ENCODE measurements around the gene TREH. TPM values are rescaled to one million over a fixed set of nuclear protein-coding genes. Genes with fewer than 3 reads are reported as not detected.

TREH gene
- total RNA-seq, 1 donor: not detected

DNA sequence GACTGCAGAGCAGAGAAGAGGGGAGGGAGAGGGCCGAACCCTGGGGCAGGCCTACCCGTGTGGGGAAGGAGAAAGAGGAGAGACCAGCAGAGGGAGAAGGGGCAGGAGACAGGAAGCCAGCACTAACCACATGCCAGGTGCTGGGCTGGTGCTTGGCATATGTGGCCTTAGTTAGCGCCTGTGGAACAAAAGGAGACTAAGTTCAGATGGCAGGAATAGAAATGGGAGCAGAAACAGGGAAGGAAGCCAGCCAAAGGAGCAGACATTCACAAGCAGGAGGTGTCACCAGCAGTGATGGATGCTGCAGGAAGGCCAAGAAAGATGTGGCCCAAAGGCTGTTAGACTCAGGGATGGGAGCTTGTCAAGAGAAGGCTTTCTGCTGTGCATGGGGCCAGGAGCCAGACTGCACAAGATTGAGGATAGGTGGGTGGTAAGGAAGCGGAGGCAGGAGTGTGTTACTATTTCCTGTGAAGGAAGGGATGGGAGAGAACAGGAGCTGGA, 26.7 kb downstream of the TREH start:
- no peak for DNase-seq (ENCODE audit: low read depth)
- TF ChIP-seq, protein P1, sequence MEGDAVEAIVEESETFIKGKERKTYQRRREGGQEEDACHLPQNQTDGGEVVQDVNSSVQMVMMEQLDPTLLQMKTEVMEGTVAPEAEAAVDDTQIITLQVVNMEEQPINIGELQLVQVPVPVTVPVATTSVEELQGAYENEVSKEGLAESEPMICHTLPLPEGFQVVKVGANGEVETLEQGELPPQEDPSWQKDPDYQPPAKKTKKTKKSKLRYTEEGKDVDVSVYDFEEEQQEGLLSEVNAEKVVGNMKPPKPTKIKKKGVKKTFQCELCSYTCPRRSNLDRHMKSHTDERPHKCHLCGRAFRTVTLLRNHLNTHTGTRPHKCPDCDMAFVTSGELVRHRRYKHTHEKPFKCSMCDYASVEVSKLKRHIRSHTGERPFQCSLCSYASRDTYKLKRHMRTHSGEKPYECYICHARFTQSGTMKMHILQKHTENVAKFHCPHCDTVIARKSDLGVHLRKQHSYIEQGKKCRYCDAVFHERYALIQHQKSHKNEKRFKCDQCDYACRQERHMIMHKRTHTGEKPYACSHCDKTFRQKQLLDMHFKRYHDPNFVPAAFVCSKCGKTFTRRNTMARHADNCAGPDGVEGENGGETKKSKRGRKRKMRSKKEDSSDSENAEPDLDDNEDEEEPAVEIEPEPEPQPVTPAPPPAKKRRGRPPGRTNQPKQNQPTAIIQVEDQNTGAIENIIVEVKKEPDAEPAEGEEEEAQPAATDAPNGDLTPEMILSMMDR (IDR thresholded peaks at IDR 0.05; ENCODE audit: insufficient read depth, low read depth, low read length): no peak

DNA sequence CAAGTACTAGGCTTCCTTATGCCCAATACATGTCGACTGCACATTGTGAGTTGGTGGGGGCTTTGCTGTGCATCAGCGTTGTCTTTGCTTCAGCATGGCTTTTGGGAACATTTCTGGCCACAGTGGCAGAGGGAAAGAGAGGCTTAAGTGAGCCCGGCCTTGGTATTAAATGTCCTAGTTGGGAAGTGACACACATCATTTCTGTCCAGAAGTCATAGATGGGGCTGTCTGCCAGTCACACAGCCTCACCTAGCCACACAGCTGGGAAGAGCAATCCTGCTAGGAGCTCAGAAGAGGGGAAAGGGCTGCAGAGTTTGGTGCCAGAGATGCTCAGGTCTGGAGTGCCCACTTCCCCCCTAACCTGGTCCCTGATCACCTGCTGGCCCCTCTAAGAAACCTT, 27.6 kb downstream of the TREH start:
- no peak overlapping the region for H3K4me3 ChIP-seq (ENCODE audit: low read depth, low read length)
- DNase-seq (ENCODE audit: low read depth): no peak
- TF ChIP-seq, protein P1 (IDR thresholded peaks at IDR 0.05; ENCODE audit: insufficient read depth, low read depth, low read length): no peak

More for the DNA sequence above, 26.7 kb downstream of the TREH start:
- no peak overlapping the region for H3K4me3 ChIP-seq (ENCODE audit: low read depth, low read length)

DNA sequence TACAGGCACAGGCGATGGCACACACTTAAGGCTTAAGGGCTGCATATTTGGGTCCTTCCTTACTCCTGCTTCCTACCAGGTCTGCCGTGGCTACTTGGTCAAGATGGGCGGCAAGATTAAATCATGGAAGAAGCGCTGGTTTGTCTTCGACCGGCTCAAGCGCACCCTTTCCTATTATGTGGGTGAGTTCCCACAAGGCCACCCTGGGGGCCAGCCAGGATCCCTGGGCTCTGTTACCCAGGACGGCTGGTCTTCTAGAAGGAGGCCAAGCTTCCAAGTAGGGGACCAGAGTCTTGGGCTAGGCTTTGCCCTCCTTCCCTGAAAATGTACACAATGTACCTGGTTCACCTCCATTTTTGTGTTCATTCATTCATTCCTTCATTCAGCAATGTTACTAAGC, 29.1 kb downstream of the TREH start:
- TF ChIP-seq, protein P1 (IDR thresholded peaks at IDR 0.05; ENCODE audit: insufficient read depth, low read depth, low read length): no peak

DNA sequence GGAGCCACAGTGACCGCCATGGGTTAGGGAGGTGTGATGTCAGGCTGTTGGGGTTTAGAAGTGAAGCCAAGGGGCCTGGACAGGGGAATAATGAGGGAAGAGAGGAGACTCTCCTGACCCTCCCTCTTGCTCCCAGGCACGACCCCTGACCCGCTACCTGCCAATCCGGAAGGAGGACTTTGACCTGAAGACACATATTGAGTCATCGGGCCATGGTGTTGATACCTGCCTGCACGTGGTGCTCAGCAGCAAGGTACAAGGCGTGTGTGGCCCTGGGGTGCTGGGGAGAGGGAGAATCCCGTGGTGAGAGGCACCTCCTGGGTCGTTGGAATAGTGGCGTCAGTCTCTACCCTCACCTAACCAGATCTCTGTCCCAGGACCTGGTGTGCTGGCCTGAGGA, 29.5 kb downstream of the TREH start:
- no peak overlapping the region for H3K4me3 ChIP-seq (ENCODE audit: low read depth, low read length)
- TF ChIP-seq, protein P1 (IDR thresholded peaks at IDR 0.05; ENCODE audit: insufficient read depth, low read depth, low read length): no peak
- DNase-seq (ENCODE audit: low read depth): no peak

More for the DNA sequence above, 29.1 kb downstream of the TREH start:
- DNase-seq (ENCODE audit: low read depth): no peak
- no peak overlapping the region for H3K4me3 ChIP-seq (ENCODE audit: low read depth, low read length)

DNA sequence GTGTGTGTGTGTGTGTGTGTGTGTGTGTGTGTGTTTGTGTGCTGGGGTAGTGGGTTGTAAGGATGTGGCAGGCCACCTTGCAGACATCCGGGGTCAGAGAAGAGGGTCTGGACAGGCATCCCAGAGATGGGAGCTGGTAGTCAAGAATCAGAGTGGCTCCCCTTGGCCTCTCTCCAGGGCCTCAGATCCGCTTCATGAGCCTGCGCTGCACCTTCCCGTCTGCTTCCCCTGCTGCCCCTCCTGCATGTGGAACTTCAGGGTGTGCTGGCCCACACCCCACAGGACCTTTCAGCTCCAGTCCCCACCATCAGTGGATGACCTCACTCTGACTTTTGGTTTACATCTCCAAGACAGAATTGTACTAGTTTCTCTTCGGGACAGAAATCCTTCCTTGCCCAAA, 31.2 kb downstream of the TREH start:
- H3K4me3 ChIP-seq (ENCODE audit: low read depth, low read length): no peak overlapping the region
- no peak for DNase-seq (ENCODE audit: low read depth)
- TF ChIP-seq, protein P1 (IDR thresholded peaks at IDR 0.05; ENCODE audit: insufficient read depth, low read depth, low read length): no peak

DNA sequence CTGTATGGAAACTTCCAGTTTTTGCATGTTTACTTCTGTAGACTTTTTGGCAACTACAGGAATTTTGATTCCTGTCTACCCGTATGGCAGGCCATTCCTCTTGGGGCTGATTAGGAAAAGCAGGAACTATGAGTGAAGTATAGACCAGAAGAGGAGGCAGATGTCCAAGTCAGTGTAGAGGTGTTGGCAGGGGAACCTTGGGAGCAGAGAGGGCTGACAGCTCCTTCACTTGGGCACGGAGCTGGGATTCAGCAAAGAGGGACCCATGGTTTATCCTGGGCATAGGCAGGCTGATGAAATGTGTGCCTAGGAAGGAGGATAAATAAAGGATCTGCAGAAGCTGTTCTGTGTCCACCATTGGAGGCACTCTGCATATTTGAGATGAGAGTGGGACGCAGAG, 33.1 kb downstream of the TREH start:
- no peak overlapping the region for H3K4me3 ChIP-seq (ENCODE audit: low read depth, low read length)
- TF ChIP-seq, protein P1 (IDR thresholded peaks at IDR 0.05; ENCODE audit: insufficient read depth, low read depth, low read length): no peak
- no peak for DNase-seq (ENCODE audit: low read depth)

DNA sequence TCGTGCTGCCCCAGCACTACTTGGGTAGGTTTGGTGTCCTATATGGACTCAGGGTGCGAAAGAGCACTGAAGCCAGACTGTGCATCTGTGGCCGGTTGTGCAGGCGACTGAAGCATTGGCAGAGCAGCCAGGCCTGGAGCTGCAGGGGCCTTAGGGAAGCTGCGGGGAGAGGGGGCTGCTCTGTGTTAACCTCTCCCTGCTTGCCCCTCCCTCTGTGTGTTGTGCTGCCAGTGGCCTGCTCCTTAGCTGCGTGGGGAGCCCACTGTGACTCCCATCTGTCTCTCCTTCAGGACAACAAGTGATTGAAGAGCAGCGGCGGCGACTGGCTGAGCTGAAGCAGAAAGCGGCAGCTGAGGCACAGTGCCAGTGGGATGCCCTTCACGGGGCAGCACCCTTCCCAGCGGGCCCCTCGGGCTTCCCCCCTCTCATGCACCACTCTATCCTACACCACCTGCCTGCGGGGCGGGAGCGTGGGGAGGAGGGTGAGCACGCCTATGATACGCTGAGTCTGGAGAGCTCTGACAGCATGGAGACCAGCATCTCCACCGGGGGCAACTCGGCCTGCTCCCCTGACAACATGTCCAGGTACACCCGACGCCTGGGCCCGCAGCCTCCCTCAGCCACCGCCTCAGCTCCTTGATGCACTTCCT, 34.3 kb downstream of the TREH start:
- TF ChIP-seq, protein P1 (IDR thresholded peaks at IDR 0.05; ENCODE audit: insufficient read depth, low read depth, low read length): no peak
- H3K4me3 ChIP-seq (ENCODE audit: low read depth, low read length): no peak overlapping the region
- DNase-seq (ENCODE audit: low read depth): no peak

Measured in fibroblast of villous mesenchyme (primary cell).